Measurements from ENCODE around the gene SAMD5. TPM values are rescaled to one million over a fixed set of nuclear protein-coding genes. Genes with fewer than 3 reads are reported as not detected.

Gene SAMD5
- total and polyA plus RNA-seq, 10 of the 15 experiments (the other 5 are each of a cell fraction or from before 2014, with no cell fraction given) = 0.01 to 0.23 (median 0.05) TPM; not detected in 5

GRCh38 chr6:147459780-147460179 is 48.7 kb upstream of the SAMD5 start:
- 14% methylated on average over 1 of the region's 1 CpG for WGBS (ENCODE audit: insufficient coverage, insufficient replicate concordance, low lambda C conversion rate, missing lambda C conversion rate)
- no peak overlapping the region for H3K9ac ChIP-seq (ENCODE audit: control insufficient read depth, insufficient read depth, low read length)
- DNase-seq (ENCODE audit: low read depth, low spot score) (no peak), FAIRE-seq (no peak), ATAC-seq (no peak)
- H3K27ac ChIP-seq (ENCODE audit: control insufficient read depth, insufficient read depth) = no peak overlapping the region
- no peaks in the 10 kb centered on the region for H3K27me3 ChIP-seq (replicated peaks in 1 of 2; ENCODE audit: control insufficient read depth in 2 of 2, insufficient read depth in 2 of 2, low read length in 1 of 2)
- H3K79me2 ChIP-seq (ENCODE audit: control insufficient read depth, insufficient read depth, low read length) = no peaks in the 10 kb centered on the region
- H3K4me3 ChIP-seq = no peak overlapping the region
- no peaks in the 10 kb centered on the region for H3K4me1 ChIP-seq (ENCODE audit: control insufficient read depth, insufficient read depth, low read length)
- no peaks in the 10 kb centered on the region for H3K36me3 ChIP-seq (ENCODE audit: control insufficient read depth in 2 of 2, insufficient read depth in 2 of 2, low read length in 1 of 2)
- in situ Hi-C loops (cut with MboI) = no loop called here
- ChIA-PET POLR2A (no interaction called here), RAD21 (ENCODE audit: unreplicated experiment) (no interaction called here), CTCF (no interaction called here), SMC1A (ENCODE audit: uncharacterized antibody, unreplicated experiment) (no interaction called here)
- no peaks in the 10 kb centered on the region for H4K20me1 ChIP-seq (ENCODE audit: control insufficient read depth, insufficient read depth)
- H3K4me2 ChIP-seq (ENCODE audit: control insufficient read depth, insufficient read depth) = no peak overlapping the region
- intact Hi-C loops (cut with micrococcal nuclease; ENCODE audit: unreplicated experiment) = no loop called here
- BruUV-seq (replicated peaks) = no TSS peak
- no peak overlapping the region for H2AFZ ChIP-seq (ENCODE audit: control insufficient read depth, low read depth, low read length)
- no peaks in the 10 kb centered on the region for H3K9me3 ChIP-seq (replicated peaks; ENCODE audit: control insufficient read depth, insufficient read depth, low read length)
- no peak for TF ChIP-seq RUNX3 (IDR thresholded peaks at IDR 0.05; ENCODE audit: low read length)
- no peak for TF ChIP-seq MTA3 (IDR thresholded peaks at IDR 0.05; ENCODE audit: borderline replicate concordance, low read length)
- TF ChIP-seq CBX5 (IDR thresholded peaks at IDR 0.05; ENCODE audit: low read depth) = no peak
- no peak for TF ChIP-seq CEBPZ (IDR thresholded peaks at IDR 0.05; ENCODE audit: low read depth, low read length)
- no peak for TF ChIP-seq E2F8 (IDR thresholded peaks at IDR 0.05; ENCODE audit: low read depth, partially characterized antibody)
- no peak for TF ChIP-seq ZNF24 (IDR thresholded peaks at IDR 0.05)
- TF ChIP-seq POLR2AphosphoS2 (IDR thresholded peaks at IDR 0.05; ENCODE audit: low read depth, low read length) = no peak
- no peak for TF ChIP-seq YY1 (IDR thresholded peaks at IDR 0.05; ENCODE audit: low read depth, low read length)
- no peak for TF ChIP-seq HSF1 (IDR thresholded peaks at IDR 0.05; ENCODE audit: low read depth, low read length)
- no peak for TF ChIP-seq NFYA (IDR thresholded peaks at IDR 0.05; ENCODE audit: borderline replicate concordance, low read depth, low read length)
- TF ChIP-seq SPI1 (IDR thresholded peaks at IDR 0.05; ENCODE audit: borderline replicate concordance, insufficient read depth, low read depth, low read length) = no peak
- no peak for TF ChIP-seq KLF5 (IDR thresholded peaks at IDR 0.05; ENCODE audit: partially characterized antibody)
- no peak for TF ChIP-seq ZNF687 (IDR thresholded peaks at IDR 0.05)
- TF ChIP-seq CHD2 (IDR thresholded peaks at IDR 0.05; ENCODE audit: borderline replicate concordance, low read depth, low read length) = no peak
